ENCODE data around the gene AKTIP.

Gene AKTIP

GRCh38 chr16:53476867-53477266 lies 26.1 kb downstream of the AKTIP start:
- no peak for DNase-seq

GRCh38 chr16:53465606-53466280 lies 37.3 kb downstream of the AKTIP start:
- DNase-seq = peak; percentile 62

DNA sequence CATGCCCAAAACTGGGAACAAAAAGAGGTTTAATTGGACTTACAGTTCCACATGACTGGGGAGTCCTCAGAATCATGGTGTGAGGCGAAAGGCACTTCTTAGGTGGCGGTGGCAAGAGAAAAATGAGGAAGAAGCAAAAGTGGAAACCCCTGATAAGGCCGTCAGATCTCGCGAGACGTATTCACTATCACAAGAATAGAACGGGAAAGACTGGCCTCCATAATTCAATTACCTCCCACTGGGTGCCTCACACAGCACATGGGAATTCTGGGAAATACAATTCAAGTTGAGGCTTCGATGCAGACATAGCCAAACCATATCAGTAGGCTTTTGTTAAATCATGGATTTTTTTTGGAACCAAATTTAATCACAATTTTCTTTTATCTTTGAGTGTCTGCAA lies 44.4 kb downstream of the AKTIP start:
- no peak for DNase-seq

DNA sequence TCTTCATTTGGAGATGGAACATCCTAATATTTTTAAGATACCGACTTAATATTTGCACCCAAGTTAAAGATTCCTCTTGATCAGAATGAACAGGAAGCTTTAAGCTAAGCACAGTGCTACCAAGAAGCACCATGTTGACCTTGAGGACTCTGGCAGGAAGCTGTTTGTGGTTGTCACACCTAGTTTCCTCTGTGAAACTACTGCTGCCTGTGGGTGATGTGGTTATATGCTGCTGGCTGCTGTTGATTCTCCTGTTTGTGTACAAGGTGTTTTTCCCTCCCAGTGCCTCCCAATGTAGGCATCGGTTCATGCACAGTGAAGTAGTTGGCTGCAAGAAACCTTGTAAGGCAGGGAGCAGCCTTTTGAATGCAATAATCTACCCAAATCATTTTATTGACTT lies 45.3 kb downstream of the AKTIP start:
- no peak for DNase-seq

GRCh38 chr16:53456625-53457024 lies 46.4 kb downstream of the AKTIP start:
- DNase-seq = no peak

DNA sequence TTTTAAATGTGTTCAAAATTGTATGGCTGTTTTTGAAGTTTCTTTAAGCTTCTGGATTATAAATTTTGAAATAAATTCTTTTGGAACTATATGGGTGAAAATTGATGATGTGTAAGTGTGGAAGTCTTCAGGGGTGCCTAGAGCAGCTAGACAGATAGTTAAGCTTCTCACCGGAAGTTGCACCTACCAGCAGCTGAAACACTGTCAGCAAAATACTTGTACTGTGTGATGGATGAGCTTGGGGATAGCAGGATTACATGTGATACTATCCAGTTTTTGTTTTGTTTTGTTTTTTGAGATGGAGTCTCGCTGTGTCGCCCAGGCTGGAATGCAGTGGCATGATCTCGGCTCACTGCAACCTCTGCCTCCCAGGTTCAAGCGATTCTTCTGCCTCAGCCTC lies 49.1 kb downstream of the AKTIP start:
- no peak for DNase-seq

GRCh38 chr16:53449816-53450517 lies 53.0 kb downstream of the AKTIP start:
- no peak for DNase-seq

GRCh38 chr16:53446090-53446489 lies 56.9 kb downstream of the AKTIP start:
- no peak for DNase-seq

DNA sequence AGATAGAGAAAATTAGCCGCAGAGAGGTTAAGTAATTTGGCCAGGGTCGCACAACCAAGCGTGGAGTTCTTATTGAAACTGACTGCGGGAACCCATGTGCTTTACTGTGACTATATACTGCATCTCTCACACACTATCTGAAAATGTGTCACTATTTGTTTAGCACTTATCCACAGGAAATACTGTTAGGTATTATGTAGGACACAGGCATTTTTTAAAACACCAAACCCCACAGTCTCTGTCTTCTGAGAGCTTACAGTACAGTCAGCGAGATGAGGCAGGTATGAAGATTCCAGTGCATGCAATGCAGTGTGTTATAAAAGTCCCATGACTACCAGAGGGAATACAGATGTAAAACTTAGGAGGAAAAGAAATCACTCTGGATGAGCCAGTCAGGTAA lies 57.5 kb downstream of the AKTIP start:
- DNase-seq = no peak

Data from fibroblast of skin of right quadriceps (primary cell).